Ishikawa (cell line): ENCODE results near the gene MS4A14.

ENCODE experiments used
- CREB1 ChIP-seq: IDR thresholded peaks from 2 replicates; pipeline ENCODE4 v1.6.1; 2012; ENCODE audit warnings: low read depth
- YY1 ChIP-seq: IDR thresholded peaks from 2 replicates; pipeline ENCODE4 v1.6.1; 2012; ENCODE audit warnings: low read depth

- no peak for TF ChIP-seq YY1
- TF ChIP-seq CREB1, result no peak
Observed at GRCh38 chr11:60360621-60361020, 35.6 kb upstream of the MS4A14 start.
